Activated T-helper 2 cell treated with anti-CD3 and anti-CD28 coated beads, Interferon-gamma antibody, Interleukin-2, Interleukin-4, amounts not matched to agents 10 μg/mL and 5 μg/mL and 100 μg/mL, durations not matched to agents 14 hours and 24 hours and 36 hours (primary cell): ENCODE data around the gene LRRC27. TPM values are rescaled to one million over a fixed set of nuclear protein-coding genes. Genes with fewer than 3 reads are reported as not detected.
A peak's percentile ranks its signal among the peaks of the same experiment; 100 is the strongest.

Experiments
- DNase-seq: peaks from one replicate; pipeline ENCODE4 v3.0.0; 2021; ENCODE audit warnings: low spot score
- H3K27ac Mint-ChIP-seq: one replicate; pipeline ENCODE4 v1.8.0; 2021; ENCODE audit warnings: mixed read lengths
- H3K27me3 Mint-ChIP-seq: one replicate; pipeline ENCODE4 v1.8.0; 2021; ENCODE audit warnings: low read depth, mixed read lengths
- H3K36me3 Mint-ChIP-seq: one replicate; pipeline ENCODE4 v1.8.0; 2021; ENCODE audit warnings: low read depth, mixed read lengths
- H3K4me1 Mint-ChIP-seq: one replicate; pipeline ENCODE4 v1.8.0; 2021; ENCODE audit warnings: low read depth, mixed read lengths
- H3K4me3 Mint-ChIP-seq: one replicate; pipeline ENCODE4 v1.8.0; 2021; ENCODE audit warnings: low read depth, mild to moderate bottlenecking, moderate library complexity, mixed read lengths
- H3K9me3 Mint-ChIP-seq: one replicate; pipeline ENCODE4 v1.8.0; 2021; ENCODE audit warnings: mixed read lengths
- intact Hi-C: fragments of 100-400 bp; cut with micrococcal nuclease; formaldehyde crosslinking; loops from one replicate; pipeline ENCODE4 v1.15.1; 2023
- total RNA-seq: library from RNA; stranded (reverse); gene quantifications from 2 replicates; pipeline ENCODE4 v1.2.3, GENCODE V29; 2022

LRRC27 gene
- total RNA-seq, 1 donor from 2014 or later: 3.5 TPM

DNA sequence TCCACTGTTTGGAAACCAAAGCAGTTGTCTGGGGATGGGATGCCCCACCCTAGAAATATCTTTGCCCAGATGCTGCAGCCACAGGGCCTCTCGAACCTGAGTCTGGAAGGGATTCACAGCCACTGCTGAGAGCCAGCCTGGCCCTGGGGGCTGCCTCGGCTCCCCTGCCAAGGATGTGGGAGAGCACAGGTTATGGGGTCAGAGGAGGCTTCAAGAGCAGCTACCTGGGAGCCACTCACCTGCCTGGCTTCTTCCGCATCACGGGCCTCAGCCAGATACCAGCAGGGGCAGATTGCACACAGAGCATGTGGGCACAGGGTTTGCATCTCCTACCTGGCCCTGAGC is 59.7 kb downstream of the LRRC27 start:
- H3K4me3 Mint-ChIP-seq: no peak overlapping the region
- intact Hi-C loops: no loop called here
- peaks cover 2% of the 10 kb centered on the region for H3K4me1 Mint-ChIP-seq
- H3K27ac Mint-ChIP-seq: no peak overlapping the region
- peaks cover 4% of the 10 kb centered on the region for H3K27me3 Mint-ChIP-seq
- no peaks in the 10 kb centered on the region for H3K36me3 Mint-ChIP-seq
- DNase-seq: no peak
- peaks cover 6% of the 10 kb centered on the region for H3K9me3 Mint-ChIP-seq

DNA sequence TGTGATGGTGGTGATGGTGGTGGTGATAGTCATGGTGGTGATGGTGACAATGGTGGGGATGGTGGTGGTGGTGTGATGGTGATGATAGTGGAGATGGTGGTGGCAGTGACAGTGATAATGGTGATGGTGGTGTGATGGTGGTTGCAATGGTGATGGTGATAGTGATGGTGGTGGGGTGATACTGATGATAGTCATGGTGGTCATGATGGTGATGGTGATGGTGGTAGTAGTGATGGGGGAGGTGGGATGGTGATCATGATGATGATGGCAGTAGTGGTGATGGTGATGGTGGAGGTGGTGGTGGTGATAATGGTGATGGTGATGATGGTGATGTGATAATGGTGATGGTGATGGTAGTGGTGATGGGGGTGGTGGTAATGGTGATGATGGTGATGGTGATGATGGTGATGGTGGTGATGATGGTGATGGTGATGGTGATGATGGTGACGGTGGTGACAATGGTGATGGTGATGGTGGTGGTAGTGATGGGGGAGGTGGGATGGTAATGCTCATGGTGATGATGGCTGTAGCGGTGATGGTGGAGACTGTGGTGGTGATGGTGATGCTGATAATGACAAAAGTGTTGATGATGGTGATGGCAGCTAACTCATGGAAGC is 60.3 kb downstream of the LRRC27 start:
- H3K9me3 Mint-ChIP-seq: peaks cover 6% of the 10 kb centered on the region
- H3K4me3 Mint-ChIP-seq: no peak overlapping the region
- intact Hi-C loops: no loop called here

DNA sequence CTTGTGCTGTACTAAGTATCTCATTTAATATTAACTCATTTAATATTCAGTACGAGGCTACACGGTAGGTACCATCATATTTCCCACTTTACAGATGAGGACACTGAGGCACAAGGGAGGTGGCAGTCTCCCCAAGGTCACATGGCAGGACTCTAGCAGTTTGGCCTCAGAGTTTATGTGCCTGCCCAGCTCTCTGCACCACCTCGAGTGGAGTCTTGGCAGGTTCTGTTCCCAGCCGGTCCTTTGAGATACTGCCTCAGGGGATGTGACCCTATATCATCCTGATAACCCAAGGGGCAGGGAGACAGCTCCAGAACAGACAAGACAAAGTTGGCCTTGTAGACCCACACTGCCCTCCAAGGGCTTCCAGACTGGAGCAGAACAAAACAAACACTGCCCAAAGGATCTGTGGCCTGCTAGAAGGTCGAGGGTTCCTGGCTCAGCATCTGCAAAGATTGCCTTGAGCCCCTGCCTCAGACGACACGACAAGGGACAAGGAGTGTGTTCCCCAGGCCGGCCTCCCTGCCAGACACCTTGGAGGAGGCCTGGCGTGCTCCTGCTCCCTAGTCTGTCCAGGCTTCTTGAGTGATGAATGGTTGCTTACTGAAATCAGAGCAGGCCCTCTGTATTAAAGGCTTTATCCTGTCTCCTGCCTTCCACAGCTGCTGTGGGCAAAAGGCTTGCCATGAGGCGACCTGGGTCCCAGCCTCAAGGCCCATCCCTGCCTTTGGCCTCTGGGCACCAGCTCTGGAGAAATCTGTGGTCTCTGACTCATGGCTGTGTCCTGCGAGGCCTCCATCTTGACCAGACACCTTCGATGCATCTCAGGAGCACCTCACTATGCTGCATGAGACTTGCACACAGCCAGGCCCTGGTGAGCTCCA is 61.1 kb downstream of the LRRC27 start:
- peaks cover 5% of the 10 kb centered on the region for H3K4me1 Mint-ChIP-seq
- no peak overlapping the region for H3K4me3 Mint-ChIP-seq
- peaks cover 6% of the 10 kb centered on the region for H3K9me3 Mint-ChIP-seq
- no peak overlapping the region for H3K27ac Mint-ChIP-seq
- peaks cover 6% of the 10 kb centered on the region for H3K27me3 Mint-ChIP-seq
- intact Hi-C loops: no loop called here
- H3K36me3 Mint-ChIP-seq: no peaks in the 10 kb centered on the region
- no peak for DNase-seq

More for the DNA sequence above, 60.3 kb downstream of the LRRC27 start:
- peaks cover 2% of the 10 kb centered on the region for H3K4me1 Mint-ChIP-seq
- peaks cover 4% of the 10 kb centered on the region for H3K27me3 Mint-ChIP-seq
- DNase-seq: no peak
- H3K36me3 Mint-ChIP-seq: no peaks in the 10 kb centered on the region
- H3K27ac Mint-ChIP-seq: no peak overlapping the region

DNA sequence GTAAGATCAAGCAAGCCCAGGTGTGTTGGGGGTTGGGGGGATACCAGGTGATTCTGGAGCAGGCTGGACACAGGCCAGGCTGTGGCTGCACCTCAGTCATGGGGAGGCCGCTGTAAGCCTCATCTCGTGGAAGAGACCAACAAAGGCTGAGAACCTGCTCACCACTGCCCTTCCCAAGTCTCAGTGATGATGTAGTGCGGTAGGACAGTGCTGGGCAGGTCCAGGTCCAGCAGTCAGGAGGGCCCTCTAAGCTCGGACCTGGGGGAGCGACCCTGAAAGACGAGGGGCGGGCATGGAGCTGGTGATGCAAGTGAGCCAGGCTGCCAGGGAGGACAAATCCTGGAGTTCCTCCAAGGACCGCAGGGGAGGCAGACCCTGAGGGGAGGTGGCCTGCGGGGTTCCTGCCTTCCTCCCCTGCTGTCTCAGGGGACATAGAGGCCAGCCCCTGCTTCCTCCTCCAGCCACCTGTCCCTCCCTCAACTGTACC is 61.7 kb downstream of the LRRC27 start:
- Mint-ChIP-seq H3K27ac (no peak overlapping the region), H3K36me3 (no peaks in the 10 kb centered on the region), H3K4me1 (peaks cover 6% of the 10 kb centered on the region), H3K9me3 (peaks cover 6% of the 10 kb centered on the region), H3K27me3 (peaks cover 7% of the 10 kb centered on the region), H3K4me3 (no peak overlapping the region)
- no peak for DNase-seq
- intact Hi-C loops: no loop called here

DNA sequence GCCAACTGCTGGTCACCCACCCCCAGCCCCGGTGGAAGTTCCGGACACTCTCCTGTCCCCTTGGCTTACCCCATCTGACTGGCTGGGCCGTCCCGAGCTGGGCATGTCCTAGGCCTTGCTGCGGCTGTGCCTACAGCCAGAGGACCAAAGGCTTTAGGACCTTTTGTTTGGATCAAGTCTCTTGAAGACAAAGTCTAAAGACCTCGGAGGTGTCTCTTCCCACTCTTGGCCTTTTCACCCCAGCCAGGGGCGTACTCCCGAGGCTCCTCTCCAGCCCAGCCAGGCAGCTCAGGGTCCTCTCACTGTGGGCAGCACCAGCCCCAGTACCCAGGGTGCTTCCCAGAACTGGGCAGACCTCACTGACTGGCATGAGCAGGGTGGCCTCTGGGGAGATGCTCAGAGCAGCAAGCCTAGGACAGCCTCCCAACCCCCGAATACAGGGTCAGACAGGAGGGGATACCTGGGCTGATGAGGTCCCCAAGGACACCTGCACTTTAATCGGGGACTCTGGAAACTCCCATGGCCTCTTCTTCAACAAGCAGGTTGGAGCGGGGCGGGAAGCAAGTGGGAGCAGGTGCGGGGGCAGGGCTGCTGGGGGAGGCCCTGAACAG is 62.3 kb downstream of the LRRC27 start:
- peaks cover 6% of the 10 kb centered on the region for H3K9me3 Mint-ChIP-seq

DNA sequence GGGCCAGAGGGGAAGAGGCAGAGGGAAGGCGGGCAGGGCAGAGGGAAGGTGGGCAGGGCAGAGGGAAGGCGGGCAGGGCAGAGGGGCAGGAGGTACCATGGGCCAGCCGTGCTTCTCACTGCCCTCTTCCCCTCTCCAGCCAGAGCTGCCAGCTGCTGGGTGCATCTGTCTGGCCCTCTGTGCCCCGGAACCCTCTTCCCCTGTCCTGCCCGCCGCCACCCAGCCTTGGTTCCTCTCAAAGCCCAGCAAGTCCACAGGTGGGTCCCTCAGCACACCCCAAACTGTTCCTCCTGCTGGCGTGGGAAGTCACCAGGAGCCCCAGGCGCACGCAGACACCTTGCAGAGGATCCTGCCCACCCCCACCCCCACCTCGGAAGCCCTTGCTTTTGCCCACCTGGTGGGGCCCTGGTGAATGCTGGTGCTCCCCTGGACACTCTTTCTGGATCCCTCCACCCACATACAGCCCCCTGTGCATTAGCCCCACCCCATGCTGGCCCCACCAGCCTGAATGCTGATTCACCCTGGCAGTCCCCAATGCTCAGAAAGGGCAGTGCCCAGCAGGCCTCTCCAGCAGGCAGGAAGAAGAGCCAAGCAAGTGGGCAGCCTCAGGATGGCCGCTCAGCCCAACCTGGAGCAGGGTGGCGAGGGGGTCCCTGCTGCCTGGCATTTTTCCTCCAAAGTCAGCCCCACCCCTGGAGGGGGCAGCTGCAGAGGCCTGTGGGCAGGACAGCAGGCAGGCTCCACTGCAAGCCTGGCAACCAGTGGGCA is 63.1 kb downstream of the LRRC27 start:
- intact Hi-C loops: no loop called here
- H3K4me1 Mint-ChIP-seq: peaks cover 6% of the 10 kb centered on the region
- peak overlapping the region; percentile 21 for H3K27ac Mint-ChIP-seq
- H3K4me3 Mint-ChIP-seq: no peak overlapping the region
- no peak for DNase-seq
- H3K27me3 Mint-ChIP-seq: peaks cover 7% of the 10 kb centered on the region
- H3K36me3 Mint-ChIP-seq: no peaks in the 10 kb centered on the region
- peaks cover 6% of the 10 kb centered on the region for H3K9me3 Mint-ChIP-seq

More for the DNA sequence above, 62.3 kb downstream of the LRRC27 start:
- Mint-ChIP-seq H3K27ac (peak overlapping the region; percentile 21), H3K27me3 (peaks cover 7% of the 10 kb centered on the region), H3K36me3 (no peaks in the 10 kb centered on the region), H3K4me3 (no peak overlapping the region), H3K4me1 (peaks cover 6% of the 10 kb centered on the region)
- DNase-seq: no peak
- intact Hi-C loops: no loop called here

DNA sequence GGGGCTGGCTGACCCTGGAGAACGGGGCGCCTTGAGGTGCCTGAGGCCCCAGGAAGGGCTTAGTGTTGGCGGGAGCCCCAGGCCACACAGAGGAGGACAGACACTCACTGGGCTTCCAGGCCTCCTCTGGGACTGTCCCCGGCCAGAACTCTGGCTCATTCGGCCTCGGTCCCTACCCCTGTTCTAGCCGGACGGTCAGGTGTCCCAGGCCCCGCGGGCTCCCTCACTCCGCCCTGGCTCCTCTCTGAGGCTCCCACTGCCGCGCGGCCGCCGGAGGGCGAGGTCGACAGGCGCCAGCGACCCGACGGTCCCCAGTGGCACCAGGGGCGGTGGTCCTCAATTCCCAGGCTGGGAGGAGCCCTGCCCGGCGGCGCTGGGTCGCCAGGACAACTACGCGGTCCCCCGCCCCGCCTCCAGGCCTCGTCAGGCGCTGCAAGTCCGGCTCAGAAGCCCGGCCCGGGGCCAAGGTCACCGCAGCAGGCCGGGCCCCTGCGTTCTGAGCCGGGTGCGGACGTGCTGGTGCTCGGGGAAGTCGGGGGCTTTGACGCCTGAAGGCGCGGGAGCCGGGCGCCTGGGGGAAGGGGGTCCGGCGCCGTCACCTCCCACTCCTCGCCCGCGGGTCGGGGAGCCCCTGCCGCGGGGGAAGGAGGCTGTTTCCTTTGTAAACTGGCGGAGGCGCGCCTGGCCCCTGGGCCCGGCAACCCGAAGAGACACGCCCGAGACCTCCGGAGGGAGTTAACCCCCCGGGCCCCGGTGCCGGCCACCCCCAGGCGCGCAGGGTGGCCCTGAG is 63.9 kb downstream of the LRRC27 start:
- Mint-ChIP-seq H3K9me3 (peaks cover 6% of the 10 kb centered on the region), H3K4me1 (peaks cover 6% of the 10 kb centered on the region), H3K27ac (no peak overlapping the region), H3K4me3 (no peak overlapping the region), H3K36me3 (no peaks in the 10 kb centered on the region), H3K27me3 (peaks cover 7% of the 10 kb centered on the region)
- no peak for DNase-seq
- intact Hi-C loops: no loop called here

DNA sequence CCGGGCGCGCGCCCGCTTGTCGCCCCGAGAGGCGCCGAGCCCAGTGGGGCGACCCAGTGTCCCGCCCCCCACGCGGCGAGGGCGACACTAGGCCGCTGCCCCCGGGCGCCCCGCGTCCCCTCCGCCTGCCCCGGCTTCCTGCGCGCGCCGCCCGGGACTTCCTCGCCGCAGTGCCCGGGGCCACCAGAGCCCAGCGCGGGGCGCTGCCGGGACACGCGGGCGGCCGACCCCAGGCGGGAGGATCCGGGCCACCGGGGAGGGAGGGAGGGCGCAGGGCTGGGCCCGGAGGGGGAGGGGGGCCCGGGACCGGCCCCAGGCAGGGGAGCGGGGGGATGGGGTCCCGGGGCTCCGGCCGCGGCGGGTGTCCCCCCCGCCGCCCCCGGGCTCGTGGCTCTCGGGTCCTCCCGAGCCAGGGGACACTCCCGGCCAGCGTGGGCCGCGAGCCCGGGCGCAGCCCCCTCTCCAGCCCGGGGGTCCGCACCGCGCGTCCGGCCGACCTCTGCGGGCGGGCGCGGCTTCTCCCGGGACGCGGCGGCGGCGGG is 64.6 kb downstream of the LRRC27 start:
- Mint-ChIP-seq H3K4me3 (no peak overlapping the region), H3K27me3 (peaks cover 7% of the 10 kb centered on the region), H3K27ac (no peak overlapping the region), H3K36me3 (no peaks in the 10 kb centered on the region), H3K9me3 (peaks cover 6% of the 10 kb centered on the region), H3K4me1 (peaks cover 6% of the 10 kb centered on the region)
- intact Hi-C loops: no loop called here
- DNase-seq: peak; percentile 55

DNA sequence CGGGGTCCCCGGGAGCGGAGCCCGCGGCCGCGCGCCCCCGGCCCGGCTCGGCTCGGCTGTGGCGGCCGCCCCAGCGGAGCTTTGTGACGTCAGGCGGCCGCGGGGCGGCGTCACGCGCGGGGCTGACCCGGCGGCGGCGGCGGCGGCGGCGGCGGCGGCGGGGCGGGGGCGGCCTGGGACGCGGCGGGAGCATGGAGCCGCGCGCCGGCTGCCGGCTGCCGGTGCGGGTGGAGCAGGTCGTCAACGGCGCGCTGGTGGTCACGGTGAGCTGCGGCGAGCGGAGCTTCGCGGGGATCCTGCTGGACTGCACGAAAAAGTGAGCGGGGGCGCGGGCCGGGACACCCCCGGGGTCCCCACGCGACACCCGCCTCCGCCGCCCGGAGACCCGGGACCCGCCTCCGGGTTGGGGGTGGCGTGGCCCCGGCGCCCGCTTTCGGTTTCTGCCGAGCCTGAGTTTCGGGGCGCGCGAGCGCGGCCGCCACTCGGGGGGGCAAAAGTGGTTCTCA is 65.1 kb downstream of the LRRC27 start, which contains the start of gene PWWP2B:
Gene PWWP2B (plus strand): TSS at position 165 of the 506 bp plus-strand sequence. CDS start 27 bp downstream, at position 192.
- Mint-ChIP-seq H3K27me3 (peaks cover 7% of the 10 kb centered on the region), H3K4me3 (peak within 1 kb of the TSS; percentile 79), H3K4me1 (peaks cover 6% of the 10 kb centered on the region), H3K36me3 (no peaks in the 10 kb centered on the region), H3K27ac (peak within 1 kb of the TSS; percentile 82), H3K9me3 (peaks cover 3% of the 10 kb centered on the region)
- DNase-seq: peak; percentile 57
- intact Hi-C loops: no loop called here

DNA sequence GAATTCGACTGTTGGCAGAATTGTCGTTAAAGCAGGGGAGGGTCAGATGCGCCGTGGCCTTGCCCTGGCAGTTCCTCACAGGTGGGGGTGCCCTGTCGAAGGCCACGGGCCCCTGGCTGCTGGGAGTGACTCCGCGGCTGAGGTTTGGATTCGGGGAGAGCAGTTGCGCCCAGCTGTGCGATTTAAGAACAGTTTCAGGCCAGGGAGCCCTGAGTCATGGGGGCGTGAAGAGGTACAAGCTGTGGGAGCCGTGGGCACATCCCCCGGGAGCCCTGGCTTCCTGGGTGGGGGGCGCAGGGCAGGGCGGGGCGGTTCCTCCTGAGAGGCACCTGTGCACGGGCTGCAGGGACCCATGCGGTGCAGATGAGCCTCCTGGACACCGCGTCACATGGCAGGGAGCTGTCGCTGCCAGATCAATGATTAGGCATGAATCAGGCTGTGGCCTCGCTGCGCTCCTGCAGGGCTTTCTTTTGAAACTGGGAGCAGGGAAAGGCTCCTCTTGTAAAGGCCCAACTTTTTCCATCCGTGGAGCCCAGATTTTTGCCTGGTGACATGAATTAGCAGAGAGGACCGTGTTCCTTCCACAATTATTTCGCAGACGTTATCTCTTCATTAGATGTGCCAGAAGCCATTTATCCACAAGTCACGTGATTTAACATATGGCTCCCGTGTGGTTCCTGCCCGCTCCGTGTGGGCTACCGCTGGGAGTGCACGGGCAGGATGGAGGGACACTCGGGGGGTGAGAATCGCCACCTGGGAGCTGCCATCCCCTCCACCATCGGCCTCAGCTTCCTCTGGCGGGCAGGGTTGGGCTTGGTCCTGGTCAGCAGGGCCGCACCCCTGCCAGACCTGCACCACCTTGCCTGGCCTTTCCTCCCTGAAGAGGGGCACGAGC is 65.9 kb downstream of the LRRC27 start:
- Mint-ChIP-seq H3K4me3 (peak overlapping the region; percentile 79), H3K27ac (peak overlapping the region; percentile 82), H3K36me3 (no peaks in the 10 kb centered on the region), H3K4me1 (peaks cover 6% of the 10 kb centered on the region), H3K9me3 (no peaks in the 10 kb centered on the region), H3K27me3 (peaks cover 7% of the 10 kb centered on the region)
- intact Hi-C loops: no loop called here
- DNase-seq: no peak

DNA sequence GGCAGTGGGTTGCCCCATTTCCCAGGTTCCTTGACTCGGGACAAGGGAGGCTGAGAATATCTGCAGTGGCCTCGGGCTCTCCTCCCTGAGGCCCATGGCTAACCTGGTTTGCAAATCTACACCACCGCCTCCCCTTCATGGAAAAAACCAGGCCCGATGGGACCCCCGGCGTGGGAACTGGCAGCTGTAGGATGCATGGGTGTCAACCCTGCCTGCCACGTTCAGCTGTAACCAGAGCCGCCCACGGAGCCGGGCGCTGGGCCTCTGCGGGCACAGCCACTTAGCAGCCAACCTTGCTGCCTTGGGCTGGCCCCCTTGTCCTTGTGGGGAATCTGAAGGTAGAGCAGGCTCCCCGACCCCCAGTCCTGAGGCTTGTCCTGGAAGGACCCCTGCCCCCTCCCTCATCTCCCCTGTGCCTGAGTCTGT is 66.6 kb downstream of the LRRC27 start:
- peak overlapping the region; percentile 47 for H3K4me3 Mint-ChIP-seq
- H3K4me1 Mint-ChIP-seq: peaks cover 6% of the 10 kb centered on the region
- H3K9me3 Mint-ChIP-seq: no peaks in the 10 kb centered on the region
- DNase-seq: no peak
- no peak overlapping the region for H3K27ac Mint-ChIP-seq
- intact Hi-C loops: no loop called here
- H3K27me3 Mint-ChIP-seq: peaks cover 7% of the 10 kb centered on the region
- H3K36me3 Mint-ChIP-seq: no peaks in the 10 kb centered on the region
